ENCODE data around the gene CRYBG1.
A peak's percentile ranks its signal among the peaks of the same experiment; 100 is the strongest.

CRYBG1 gene

DNA sequence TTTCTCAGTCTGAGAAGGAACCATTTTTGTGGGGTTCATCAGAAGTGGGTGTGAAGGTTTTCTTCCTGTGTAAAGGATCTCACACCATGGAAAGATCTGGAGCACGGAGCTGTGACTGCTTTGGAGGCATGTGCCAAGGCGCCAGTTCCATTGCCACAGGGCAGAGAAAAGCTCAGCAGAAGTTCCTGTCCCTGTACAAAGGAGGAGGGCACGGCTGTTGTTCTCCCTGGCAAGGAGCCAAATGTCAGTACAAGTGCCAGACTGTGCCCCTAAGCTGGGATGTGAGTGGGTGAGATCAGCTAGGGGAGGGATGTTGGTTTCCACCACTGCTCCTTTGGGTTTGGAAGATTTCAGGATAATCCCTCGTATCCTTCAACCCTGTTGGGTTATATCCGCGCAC, 117.3 kb downstream of the CRYBG1 start:
- no peak for TF ChIP-seq TAF1 (IDR thresholded peaks at IDR 0.05; ENCODE audit: borderline replicate concordance, insufficient read depth, low read length)
- TF ChIP-seq FOXP2 (optimal IDR thresholded peaks at IDR 0.05; ENCODE audit: borderline replicate concordance, extremely low read depth, extremely low read length, insufficient read depth): no peak
- TF ChIP-seq, protein P1, sequence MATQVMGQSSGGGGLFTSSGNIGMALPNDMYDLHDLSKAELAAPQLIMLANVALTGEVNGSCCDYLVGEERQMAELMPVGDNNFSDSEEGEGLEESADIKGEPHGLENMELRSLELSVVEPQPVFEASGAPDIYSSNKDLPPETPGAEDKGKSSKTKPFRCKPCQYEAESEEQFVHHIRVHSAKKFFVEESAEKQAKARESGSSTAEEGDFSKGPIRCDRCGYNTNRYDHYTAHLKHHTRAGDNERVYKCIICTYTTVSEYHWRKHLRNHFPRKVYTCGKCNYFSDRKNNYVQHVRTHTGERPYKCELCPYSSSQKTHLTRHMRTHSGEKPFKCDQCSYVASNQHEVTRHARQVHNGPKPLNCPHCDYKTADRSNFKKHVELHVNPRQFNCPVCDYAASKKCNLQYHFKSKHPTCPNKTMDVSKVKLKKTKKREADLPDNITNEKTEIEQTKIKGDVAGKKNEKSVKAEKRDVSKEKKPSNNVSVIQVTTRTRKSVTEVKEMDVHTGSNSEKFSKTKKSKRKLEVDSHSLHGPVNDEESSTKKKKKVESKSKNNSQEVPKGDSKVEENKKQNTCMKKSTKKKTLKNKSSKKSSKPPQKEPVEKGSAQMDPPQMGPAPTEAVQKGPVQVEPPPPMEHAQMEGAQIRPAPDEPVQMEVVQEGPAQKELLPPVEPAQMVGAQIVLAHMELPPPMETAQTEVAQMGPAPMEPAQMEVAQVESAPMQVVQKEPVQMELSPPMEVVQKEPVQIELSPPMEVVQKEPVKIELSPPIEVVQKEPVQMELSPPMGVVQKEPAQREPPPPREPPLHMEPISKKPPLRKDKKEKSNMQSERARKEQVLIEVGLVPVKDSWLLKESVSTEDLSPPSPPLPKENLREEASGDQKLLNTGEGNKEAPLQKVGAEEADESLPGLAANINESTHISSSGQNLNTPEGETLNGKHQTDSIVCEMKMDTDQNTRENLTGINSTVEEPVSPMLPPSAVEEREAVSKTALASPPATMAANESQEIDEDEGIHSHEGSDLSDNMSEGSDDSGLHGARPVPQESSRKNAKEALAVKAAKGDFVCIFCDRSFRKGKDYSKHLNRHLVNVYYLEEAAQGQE (IDR thresholded peaks at IDR 0.05; ENCODE audit: insufficient read depth in 1 of 2, low read depth in 2 of 2, low read length in 2 of 2): no peak
- no peak for TF ChIP-seq POLR2AphosphoS5 (IDR thresholded peaks at IDR 0.05; ENCODE audit: low read depth, low read length)
- TF ChIP-seq SIN3A (IDR thresholded peaks at IDR 0.05; ENCODE audit: borderline replicate concordance, insufficient read depth, low read length): no peak

DNA sequence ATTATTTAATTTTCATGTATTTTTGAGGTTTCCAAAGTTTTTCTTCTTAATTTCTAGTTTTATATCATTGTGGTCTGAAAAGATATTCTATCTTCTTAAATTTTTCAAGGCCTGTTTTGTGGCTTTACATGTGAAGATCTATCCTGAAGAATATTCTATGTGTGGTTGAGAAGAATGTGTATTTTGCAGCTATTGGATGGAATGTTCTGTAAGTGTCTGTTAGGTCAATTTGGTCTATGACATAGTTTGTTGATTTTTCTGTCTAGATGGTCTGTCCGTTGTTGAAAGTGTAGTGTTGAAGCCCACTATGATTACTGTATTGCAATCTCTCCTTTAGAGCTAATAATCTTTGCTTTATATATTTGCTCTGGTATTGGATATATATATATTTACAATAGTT, 125.7 kb downstream of the CRYBG1 start:
- TF ChIP-seq TAF1 (IDR thresholded peaks at IDR 0.05; ENCODE audit: borderline replicate concordance, insufficient read depth, low read length) (no peak), SIN3A (IDR thresholded peaks at IDR 0.05; ENCODE audit: borderline replicate concordance, insufficient read depth, low read length) (no peak), POLR2AphosphoS5 (IDR thresholded peaks at IDR 0.05; ENCODE audit: low read depth, low read length) (no peak), FOXP2 (optimal IDR thresholded peaks at IDR 0.05; ENCODE audit: borderline replicate concordance, extremely low read depth, extremely low read length, insufficient read depth) (no peak)
- TF ChIP-seq, protein P1 (IDR thresholded peaks at IDR 0.05; ENCODE audit: insufficient read depth in 1 of 2, low read depth in 2 of 2, low read length in 2 of 2): no peak

DNA sequence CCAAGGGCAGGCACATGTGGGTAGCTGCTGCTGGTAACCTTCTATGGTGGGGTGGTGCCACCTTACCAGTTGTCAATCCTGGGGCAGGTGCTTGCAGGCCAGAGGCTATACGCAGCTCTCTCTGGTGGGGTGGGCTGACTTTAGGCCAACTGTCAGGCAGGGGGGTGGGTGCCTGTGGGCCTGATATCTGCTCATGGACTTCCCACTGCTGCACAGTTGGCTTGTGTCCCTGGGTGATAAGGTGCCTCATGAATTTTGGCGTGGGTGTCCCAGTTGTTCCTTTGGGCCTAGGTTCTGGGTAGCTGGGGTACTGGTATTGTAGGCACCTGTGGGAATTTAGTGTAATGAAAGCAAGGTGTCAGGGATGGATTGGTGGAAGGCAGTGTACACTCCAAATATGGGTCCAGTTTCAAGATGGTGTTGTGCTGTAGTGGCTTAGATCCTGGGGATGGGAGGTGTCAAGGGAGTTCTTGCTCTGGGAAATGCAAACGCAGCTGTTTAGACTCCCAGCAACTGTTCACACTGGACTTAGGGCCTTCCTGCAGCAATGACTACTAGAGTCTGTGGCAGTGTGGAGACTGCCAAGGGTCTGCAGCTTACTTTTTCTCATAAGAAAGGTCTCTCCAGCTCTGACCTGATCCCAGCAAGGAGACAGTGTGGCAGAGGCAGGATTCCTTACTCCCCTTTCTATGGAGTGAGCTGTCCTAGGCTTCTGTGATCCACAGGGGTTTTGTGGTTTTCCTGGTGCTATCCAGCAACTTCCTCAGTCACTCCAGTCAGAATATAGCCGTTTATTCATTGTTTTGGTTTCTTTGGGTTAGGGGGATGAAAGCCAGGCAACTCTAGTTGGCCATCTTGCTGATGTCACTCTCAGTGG, 128.2 kb downstream of the CRYBG1 start:
- no peak for TF ChIP-seq SIN3A (IDR thresholded peaks at IDR 0.05; ENCODE audit: borderline replicate concordance, insufficient read depth, low read length)
- no peak for TF ChIP-seq TAF1 (IDR thresholded peaks at IDR 0.05; ENCODE audit: borderline replicate concordance, insufficient read depth, low read length)
- TF ChIP-seq, protein P1 (IDR thresholded peaks at IDR 0.05; ENCODE audit: insufficient read depth in 1 of 2, low read depth in 2 of 2, low read length in 2 of 2): peak in 1 of 2 experiments; percentile 76; a peak in 2 of 4 replicates
- no peak for TF ChIP-seq FOXP2 (optimal IDR thresholded peaks at IDR 0.05; ENCODE audit: borderline replicate concordance, extremely low read depth, extremely low read length, insufficient read depth)
- TF ChIP-seq POLR2AphosphoS5 (IDR thresholded peaks at IDR 0.05; ENCODE audit: low read depth, low read length): no peak

DNA sequence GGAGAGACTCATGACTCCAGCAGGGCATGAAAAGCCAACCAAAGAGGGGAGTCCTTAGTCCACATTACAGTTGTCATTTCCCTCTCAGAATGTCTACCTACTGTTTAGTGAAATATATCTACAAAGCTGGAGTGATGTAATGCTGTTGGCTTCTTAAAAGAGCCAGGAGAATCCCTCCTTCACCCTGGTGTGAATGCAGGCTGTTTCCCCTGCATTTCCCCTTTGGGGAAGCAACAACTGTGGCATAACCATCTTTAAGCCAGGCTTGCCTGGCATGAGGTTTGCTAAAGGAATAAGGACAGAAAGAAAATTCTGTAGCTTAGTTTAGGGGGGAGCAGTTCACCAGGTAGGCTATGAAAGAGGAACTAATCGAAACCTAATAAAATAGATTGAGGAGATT, 129.5 kb downstream of the CRYBG1 start:
- TF ChIP-seq POLR2AphosphoS5 (IDR thresholded peaks at IDR 0.05; ENCODE audit: low read depth, low read length): no peak
- TF ChIP-seq, protein P1 (IDR thresholded peaks at IDR 0.05; ENCODE audit: insufficient read depth in 1 of 2, low read depth in 2 of 2, low read length in 2 of 2): no peak
- no peak for TF ChIP-seq TAF1 (IDR thresholded peaks at IDR 0.05; ENCODE audit: borderline replicate concordance, insufficient read depth, low read length)
- no peak for TF ChIP-seq SIN3A (IDR thresholded peaks at IDR 0.05; ENCODE audit: borderline replicate concordance, insufficient read depth, low read length)
- TF ChIP-seq FOXP2 (optimal IDR thresholded peaks at IDR 0.05; ENCODE audit: borderline replicate concordance, extremely low read depth, extremely low read length, insufficient read depth): no peak
